ENCODE data around the gene UBB. TPM values are rescaled to one million over a fixed set of nuclear protein-coding genes. Genes with fewer than 3 reads are reported as not detected.
A peak's percentile ranks its signal among the peaks of the same experiment; 100 is the strongest.

UBB gene
- total and polyA plus RNA-seq, 2 of the 4 experiments (the other 2 are of a cell fraction), result 2,561 to 4,283 TPM

- no peak overlapping the region for H3K27ac ChIP-seq (ENCODE audit: insufficient read depth, low read length)
- no peak overlapping the region for H3K56ac ChIP-seq (ENCODE audit: extremely low read depth, insufficient read depth, low read length)
- no peak overlapping the region for H2AK5ac ChIP-seq (ENCODE audit: low read depth, low read length)
- no peak for DNase-seq
- H3K9me1 ChIP-seq (ENCODE audit: insufficient read depth, low read length), result no peaks in the 10 kb centered on the region; the same call in 1 of the 2 replicates
- CTCF ChIA-PET, result interaction anchor here (0.6 kb wide), 1 partner anchor 45 kb away, joined by 3 read pairs; no protein-coding TSS in a partner anchor
- H3K27me3 ChIP-seq (ENCODE audit: control insufficient read depth, insufficient read depth, low read length), result no peaks in the 10 kb centered on the region
- ATAC-seq (ENCODE audit: low read depth), result no peak
- dilution Hi-C loops (cut with HindIII; ENCODE audit: low sequenced_read_pairs, unreplicated experiment) (no loop called here), intact Hi-C loops (cut with micrococcal nuclease) (no loop called here), in situ Hi-C loops (cut with MboI; ENCODE audit: low sequenced_read_pairs) (no loop called here)
- H3K9ac ChIP-seq (ENCODE audit: low read depth, low read length), result no peak overlapping the region
- H2AFZ ChIP-seq (replicated peaks; ENCODE audit: low read length, poor library complexity), result peak overlapping the region; percentile 23
- H3K9me3 ChIP-seq (ENCODE audit: control insufficient read depth, insufficient read depth, low read length), result no peaks in the 10 kb centered on the region
- no peak overlapping the region for H2BK120ac ChIP-seq (ENCODE audit: low read depth, low read length)
- no peak overlapping the region for H4K8ac ChIP-seq (ENCODE audit: low read depth in 2 of 2, low read length in 2 of 2)
- H3K18ac ChIP-seq (ENCODE audit: low read depth, low read length), result no peak overlapping the region
- no peak overlapping the region for H3K4me2 ChIP-seq (ENCODE audit: low read depth, low read length)
- peaks cover 0 to 14% of the 10 kb centered on the region in 2 experiments; a peak in 2 of 4 replicates for H3K79me1 ChIP-seq (ENCODE audit: low read depth in 1 of 2, low read length in 2 of 2)
- H4K5ac ChIP-seq (ENCODE audit: low read depth, low read length), result no peak overlapping the region
- 90% methylated on average over 8 of the region's 15 CpGs; no CpG with 5 or more reads in 1 of the 2 experiments for WGBS, 2 experiments (ENCODE audit: extremely low coverage in 2 of 2, insufficient read length in 1 of 2)
- H3K4ac ChIP-seq (ENCODE audit: low read depth, low read length), result no peak overlapping the region
- no peak overlapping the region for H2BK15ac ChIP-seq (ENCODE audit: low read depth, low read length)
- H4K20me1 ChIP-seq (ENCODE audit: insufficient read depth, low read length), result no peaks in the 10 kb centered on the region; the same call in 1 of the 2 replicates
- H3K14ac ChIP-seq (replicated peaks; ENCODE audit: low read depth, low read length), result no peak overlapping the region
- no TSS peak for BruUV-seq (replicated peaks)
- peaks cover 3% of the 10 kb centered on the region for H3K4me1 ChIP-seq (ENCODE audit: control insufficient read depth, insufficient read depth, low read length)
- H2AK9ac ChIP-seq (replicated peaks; ENCODE audit: low read depth, low read length, poor library complexity), result no peak overlapping the region
- H2BK5ac ChIP-seq (ENCODE audit: low read depth, low read length, poor library complexity, severe bottlenecking), result no peak overlapping the region
- 0 out of 2 replicates have a peak, but pooled peaks cover 2% of the 10 kb centered on the region for H3K36me3 ChIP-seq (ENCODE audit: control insufficient read depth, insufficient read depth, low read length)
- no peak overlapping the region for H2BK20ac ChIP-seq (ENCODE audit: low read depth, low read length)
- no peak for TF ChIP-seq ELK1 (IDR thresholded peaks at IDR 0.05; ENCODE audit: borderline replicate concordance, low read depth, low read length)
- no peak for TF ChIP-seq CHD1 (IDR thresholded peaks at IDR 0.05; ENCODE audit: low read depth, low read length)
- TF ChIP-seq FOS (IDR thresholded peaks at IDR 0.05; ENCODE audit: low read depth, low read length), result no peak
- no peak for TF ChIP-seq CTCF (conservative IDR thresholded peaks at IDR 0.05; ENCODE audit: low read depth, low read length)
- TF ChIP-seq MAFK (IDR thresholded peaks at IDR 0.05; ENCODE audit: low read depth, low read length), result no peak
- no peak for TF ChIP-seq MXI1 (IDR thresholded peaks at IDR 0.05; ENCODE audit: borderline replicate concordance, low read depth, low read length)
- TF ChIP-seq MAZ (IDR thresholded peaks at IDR 0.05; ENCODE audit: borderline replicate concordance, low read depth, low read length), result no peak
- no peak for TF ChIP-seq CEBPB (IDR thresholded peaks at IDR 0.05; ENCODE audit: low read depth, low read length)
- no peak for TF ChIP-seq POLR2A (IDR thresholded peaks at IDR 0.05; ENCODE audit: low read depth, low read length)
- no peak for TF ChIP-seq SMC3 (IDR thresholded peaks at IDR 0.05; ENCODE audit: low read depth, low read length)
- no peak overlapping the region for H3K4me3 ChIP-seq (ENCODE audit: insufficient read depth, low read depth, low read length)
- POLR2A ChIA-PET (ENCODE audit: unreplicated experiment), result no interaction called here
- no peak overlapping the region for H3K23ac ChIP-seq (ENCODE audit: low read depth, low read length)
- H4K91ac ChIP-seq (ENCODE audit: insufficient read depth, low read depth, low read length), result no peak overlapping the region
Observed at GRCh38 chr17:16432017-16432416, 51.1 kb downstream of the UBB start.
